H9 (cell line): ENCODE data around the gene ZDHHC1. TPM values are rescaled to one million over a fixed set of nuclear protein-coding genes. Genes with fewer than 3 reads are reported as not detected.

Experiments
- DNase-seq: peaks from one replicate; pipeline ENCODE4 v3.0.0-alpha.2; 2017
- H2AFZ ChIP-seq: one replicate; pipeline ENCODE4 v1.6.1; 2013; ENCODE audit warnings: mild to moderate bottlenecking, low read length, control low read depth, moderate library complexity
- H2AK5ac ChIP-seq: 2 replicates; pipeline ENCODE4 v1.6.1; 2013; ENCODE audit warnings: low read length, control low read depth, mixed read lengths; ENCODE audit not compliant: insufficient read length
- H2BK120ac ChIP-seq: one replicate; pipeline ENCODE4 v1.6.1; 2013; ENCODE audit warnings: low read depth, mild to moderate bottlenecking, low read length, control low read depth, inconsistent platforms; ENCODE audit not compliant: poor library complexity, severe bottlenecking
- H2BK12ac ChIP-seq: 2 replicates; pipeline ENCODE4 v1.6.1; 2013; ENCODE audit warnings: low read length, control low read depth, mixed read lengths, low read depth; ENCODE audit not compliant: insufficient read length
- H2BK15ac ChIP-seq: 2 replicates; pipeline ENCODE4 v1.6.1; 2013; ENCODE audit warnings: low read depth, low read length, control low read depth
- H2BK20ac ChIP-seq: one replicate; pipeline ENCODE4 v1.6.1; 2013; ENCODE audit warnings: low read depth, mild to moderate bottlenecking, low read length, control low read depth, inconsistent platforms; ENCODE audit not compliant: poor library complexity, severe bottlenecking
- H2BK5ac ChIP-seq: 2 replicates; pipeline ENCODE4 v1.6.1; 2013; ENCODE audit warnings: low read length, control low read depth, mixed read lengths; ENCODE audit not compliant: insufficient read length
- H3K14ac ChIP-seq: 2 replicates; pipeline ENCODE4 v1.6.1; 2013; ENCODE audit warnings: low read length, control low read depth; ENCODE audit not compliant: insufficient read depth
- H3K18ac ChIP-seq: 2 replicates; pipeline ENCODE4 v1.6.1; 2013; ENCODE audit warnings: low read depth, mild to moderate bottlenecking, mixed read lengths, low read length, control low read depth; ENCODE audit not compliant: insufficient read length
- H3K23ac ChIP-seq: 2 replicates; pipeline ENCODE4 v1.6.1; 2013; ENCODE audit warnings: low read length, control low read depth, mixed read lengths, low read depth; ENCODE audit not compliant: insufficient read length
- H3K23me2 ChIP-seq: 2 replicates; pipeline ENCODE4 v1.6.1; 2013; ENCODE audit warnings: low read depth, mild to moderate bottlenecking, mixed read lengths, low read length, control low read depth; ENCODE audit not compliant: insufficient read length, poor library complexity, severe bottlenecking
- H3K27ac ChIP-seq: 2 replicates; pipeline ENCODE4 v1.5.1; 2013; ENCODE audit warnings: low read length, control low read depth, mixed read lengths, low read depth; ENCODE audit not compliant: insufficient read length
- H3K27me3 ChIP-seq: 2 replicates; pipeline ENCODE4 v1.6.1; 2013; ENCODE audit warnings: low read length, control low read depth, inconsistent platforms; ENCODE audit not compliant: insufficient read depth
- H3K4ac ChIP-seq: 2 replicates; pipeline ENCODE4 v1.6.1; 2013; ENCODE audit warnings: low read depth, mild to moderate bottlenecking, control low read depth, inconsistent platforms, low read length, moderate library complexity
- H3K4me1 ChIP-seq: 2 replicates; pipeline ENCODE4 v1.6.1; 2013; ENCODE audit warnings: low read length, control low read depth, inconsistent platforms; ENCODE audit not compliant: insufficient read depth
- H3K4me2 ChIP-seq: 2 replicates; pipeline ENCODE4 v1.6.1; 2013; ENCODE audit warnings: low read length, control low read depth, mixed read lengths; ENCODE audit not compliant: insufficient read length, insufficient read depth
- H3K56ac ChIP-seq: 2 replicates; pipeline ENCODE4 v1.6.1; 2013; ENCODE audit warnings: low read depth, mild to moderate bottlenecking, mixed read lengths, low read length, control low read depth; ENCODE audit not compliant: insufficient read length
- H3K79me1 ChIP-seq: 2 replicates; pipeline ENCODE4 v1.6.1; 2013; ENCODE audit warnings: low read depth, mild to moderate bottlenecking, moderate library complexity, low read length, control low read depth, inconsistent platforms; ENCODE audit not compliant: insufficient read depth, poor library complexity, severe bottlenecking
- H3K79me2 ChIP-seq: 2 replicates; pipeline ENCODE4 v1.6.1; 2013; ENCODE audit warnings: low read length, control low read depth, inconsistent platforms; ENCODE audit not compliant: insufficient read depth
- H3K9ac ChIP-seq: 2 replicates; pipeline ENCODE4 v1.6.1; 2013; ENCODE audit warnings: low read length, control low read depth, mixed read lengths; ENCODE audit not compliant: insufficient read length; ENCODE audit errors: extremely low read depth
- H3K9me3 ChIP-seq: one replicate; pipeline ENCODE4 v1.6.1; 2013; ENCODE audit warnings: low read depth, low read length, inconsistent platforms; ENCODE audit not compliant: control insufficient read depth
- H3T11ph ChIP-seq: one replicate; pipeline ENCODE4 v1.6.1; 2013; ENCODE audit warnings: mild to moderate bottlenecking, low read length, control low read depth, inconsistent platforms
- H4K20me1 ChIP-seq: one replicate; pipeline ENCODE4 v1.6.1; 2013; ENCODE audit not compliant: control insufficient read depth, insufficient read length, insufficient read depth
- H4K5ac ChIP-seq: 2 replicates; pipeline ENCODE4 v1.6.1; 2013; ENCODE audit warnings: low read depth, mild to moderate bottlenecking, mixed read lengths, low read length, control low read depth; ENCODE audit not compliant: insufficient read length
- H4K8ac ChIP-seq: replicated peaks from 2 replicates; pipeline ENCODE4 v1.6.1; 2013; ENCODE audit warnings: low read length, control low read depth, mixed read lengths, low read depth; ENCODE audit not compliant: insufficient read length
- H4K91ac ChIP-seq: 2 replicates; pipeline ENCODE4 v1.6.1; 2013; ENCODE audit warnings: low read depth, mild to moderate bottlenecking, moderate library complexity, mixed read lengths, low read length, control low read depth; ENCODE audit not compliant: insufficient read length
- H3K27ac Mint-ChIP-seq, 3 experiments: 2 replicates in 2 of 3; 3 replicates in 1 of 3; pipeline ENCODE4 v1.8.0; 2020 to 2021; ENCODE audit warnings: mixed read lengths in 3 of 3, mild to moderate bottlenecking in 1 of 3, moderate library complexity in 1 of 3
- H3K27me3 Mint-ChIP-seq: 2 replicates; pipeline ENCODE4 v1.8.0; 2021; ENCODE audit warnings: low read depth, mild to moderate bottlenecking, moderate library complexity, mixed read lengths
- H3K36me3 Mint-ChIP-seq, 3 experiments: 2 replicates in 2 of 3; 3 replicates in 1 of 3; pipeline ENCODE4 v1.8.0; 2020 to 2021; ENCODE audit warnings: low read depth in 3 of 3, mixed read lengths in 3 of 3; ENCODE audit not compliant: insufficient read depth in 1 of 3
- H3K4me1 Mint-ChIP-seq, 2 experiments: 2 replicates each; pipeline ENCODE4 v1.8.0; 2020; ENCODE audit warnings: mixed read lengths in 2 of 2
- H3K4me3 Mint-ChIP-seq, 2 experiments: 2 replicates in 1 of 2; 3 replicates in 1 of 2; pipeline ENCODE4 v1.8.0; 2020 to 2021; ENCODE audit warnings: mild to moderate bottlenecking in 2 of 2, mixed read lengths in 2 of 2, moderate library complexity in 1 of 2
- H3K9me3 Mint-ChIP-seq, 2 experiments: 2 replicates in 1 of 2; 3 replicates in 1 of 2; pipeline ENCODE4 v1.8.0; 2020; ENCODE audit warnings: mild to moderate bottlenecking in 2 of 2, mixed read lengths in 2 of 2, moderate library complexity in 1 of 2
- CTCF ChIP-seq: fragments of 200-600 bp; sonication (generic); conservative IDR thresholded peaks from 3 replicates; pipeline ENCODE4 v1.8.0; 2021; ENCODE audit warnings: antibody characterized with exemption, mild to moderate bottlenecking
- WGBS: extraction: QIAGEN DNeasy Blood & Tissue Kit; methylation state at CpG from one replicate; pipeline ENCODE4 v1.1.7; 2013; ENCODE audit warnings: missing lambda C conversion rate, low lambda C conversion rate, mixed read lengths; ENCODE audit not compliant: insufficient read length; ENCODE audit errors: extremely low coverage; 5-methylcytosine and 5-hydroxymethylcytosine counted together
- total RNA-seq: library from RNA; stranded (reverse); gene quantifications from 2 replicates; pipeline ENCODE4 v1.2.1, GENCODE V29; 2021

The ZDHHC1 gene
- total RNA-seq, 1 experiment from 2014 or later: 3.7 TPM

GRCh38 chr16:67405336-67405735 lies 10.9 kb downstream of the ZDHHC1 start:
- H3K27ac Mint-ChIP-seq: no peak overlapping the region
- Histone ChIP-seq H2BK5ac (no peak overlapping the region), H2BK12ac (no peak overlapping the region), H3K27ac (no peak overlapping the region), H3K79me2 (no peaks in the 10 kb centered on the region), H4K91ac (no peak overlapping the region), H3K4me1 (peaks cover 8% of the 10 kb centered on the region; the same call in 1 of the 2 replicates), H3K9ac (no peak overlapping the region), H4K8ac (no peak overlapping the region), H2AK5ac (no peak overlapping the region), H3K23me2 (no peaks in the 10 kb centered on the region), H3K18ac (no peak overlapping the region), H2BK15ac (no peak overlapping the region), H3T11ph (no peak overlapping the region), H3K9me3 (no peaks in the 10 kb centered on the region), H3K4me2 (no peak overlapping the region), H3K79me1 (no peaks in the 10 kb centered on the region), H3K27me3 (no peaks in the 10 kb centered on the region), H2AFZ (no peak overlapping the region), H3K23ac (no peak overlapping the region), H3K4ac (no peak overlapping the region), H2BK120ac (no peak overlapping the region), H4K5ac (no peak overlapping the region), H2BK20ac (no peak overlapping the region), H3K14ac (no peak overlapping the region), H4K20me1 (no peaks in the 10 kb centered on the region), H3K56ac (no peak overlapping the region)
- no peak overlapping the region; a peak in 1 of 5 replicates for H3K4me3 Mint-ChIP-seq
- H3K36me3 Mint-ChIP-seq: peaks cover 0 to 4% (median 0%) of the 10 kb centered on the region in 3 experiments; a peak in 2 of 7 replicates
- H3K4me1 Mint-ChIP-seq: peaks cover 44% of the 10 kb centered on the region in 2 experiments
- H3K27me3 Mint-ChIP-seq: peaks cover 26% of the 10 kb centered on the region
- DNase-seq: no peak
- TF ChIP-seq CTCF: no peak
- no CpG with 5 or more reads among the region's 8 CpGs for WGBS
- no peaks in the 10 kb centered on the region for H3K9me3 Mint-ChIP-seq
